SK-N-SH (cell line): ENCODE results near the gene DHCR24. TPM values are rescaled to one million over a fixed set of nuclear protein-coding genes. Genes with fewer than 3 reads are reported as not detected.

Source experiments
- CTCF ChIA-PET: fragments of 300-600, 350-600 bp; formaldehyde crosslinking; extraction: SDS; loops from one replicate; lab custom pipeline; 2021; lab: Yijun Ruan, JAX
- POLR2A ChIA-PET: fragments of 350-600 bp; sonication (Branson Sonifier 250); formaldehyde crosslinking; extraction: SDS; loops from one replicate; lab custom pipeline; 2020; ENCODE audit warnings: antibody characterized with exemption, inconsistent platforms; lab: Yijun Ruan, JAX
- DNase-seq: peaks from one replicate; pipeline ENCODE4 v3.0.0; 2012
- H2AFZ ChIP-seq: fragments of 200-600 bp; sonication (generic); 2 replicates; pipeline ENCODE4 v1.8.1; 2016; ENCODE audit warnings: antibody characterized with exemption, mild to moderate bottlenecking, low read depth
- H3F3A ChIP-seq: fragments of 200-600 bp; sonication (generic); replicated peaks from 2 replicates; pipeline ENCODE3; 2016; ENCODE audit warnings: antibody characterized with exemption, mild to moderate bottlenecking; ENCODE audit not compliant: insufficient read depth
- H3K27ac ChIP-seq, 2 experiments: fragments of 200-500 bp in 1 of 2; fragments of 200-600 bp in 1 of 2; sonication (Bioruptor generic) in 1 of 2; sonication (generic), shearing (Covaris generic) in 1 of 2; 2 replicates each; pipeline versions ENCODE4 v1.5.1 to v1.6.1; 2014 to 2016; ENCODE audit warnings: low read depth in 2 of 2, inconsistent platforms in 1 of 2, low read length in 1 of 2, mild to moderate bottlenecking in 1 of 2, mixed read lengths in 1 of 2
- H3K27me3 ChIP-seq: fragments of 200-600 bp; sonication (generic), shearing (Covaris generic); 2 replicates; pipeline ENCODE4 v1.6.1; 2016; ENCODE audit warnings: mixed run types; ENCODE audit not compliant: insufficient read depth
- H3K36me3 ChIP-seq, 2 experiments: fragments of 200-500 bp in 1 of 2; fragments of 200-600 bp in 1 of 2; sonication (Bioruptor generic) in 1 of 2; sonication (generic) in 1 of 2; replicated peaks in 1 of 2; 2 replicates each; pipeline versions ENCODE3 to v1.5.1; 2014 to 2016; ENCODE audit warnings: low read length in 1 of 2, mild to moderate bottlenecking in 1 of 2; ENCODE audit not compliant: insufficient read depth in 2 of 2, control insufficient read depth in 1 of 2
- H3K4me1 ChIP-seq, 2 experiments: fragments of 200-500 bp in 1 of 2; fragments of 200-600 bp in 1 of 2; sonication (Bioruptor generic) in 1 of 2; sonication (generic), shearing (Covaris generic) in 1 of 2; 2 replicates each; pipeline versions ENCODE4 v1.5.1 to v1.6.1; 2014 to 2016; ENCODE audit warnings: low read depth in 1 of 2, low read length in 1 of 2, mixed run types in 1 of 2; ENCODE audit not compliant: insufficient read depth in 2 of 2, control insufficient read depth in 1 of 2
- H3K4me2 ChIP-seq: fragments of 200-600 bp; sonication (generic), shearing (Covaris generic); 2 replicates; pipeline ENCODE4 v1.6.1; 2017; ENCODE audit warnings: mixed run types
- H3K4me3 ChIP-seq, 2 experiments: fragments of 200-500 bp in 1 of 2; fragments of 200-600 bp in 1 of 2; sonication (Bioruptor generic) in 1 of 2; sonication (generic), shearing (Covaris generic) in 1 of 2; 2 replicates each; pipeline versions ENCODE4 v1.5.1 to v1.8.1; 2014 to 2016; ENCODE audit warnings: low read depth in 2 of 2, inconsistent platforms in 1 of 2, low read length in 1 of 2, mild to moderate bottlenecking in 1 of 2, mixed read lengths in 1 of 2, moderate library complexity in 1 of 2
- H3K79me2 ChIP-seq: fragments of 200-600 bp; sonication (generic); 2 replicates; pipeline ENCODE4 v1.8.1; 2017; ENCODE audit warnings: mild to moderate bottlenecking; ENCODE audit not compliant: insufficient read depth
- H3K9ac ChIP-seq: fragments of 200-600 bp; sonication (generic); 2 replicates; pipeline ENCODE4 v1.6.1; 2017; ENCODE audit warnings: mixed run types
- H3K9me2 ChIP-seq: fragments of 200-600 bp; sonication (generic); 2 replicates; pipeline ENCODE4 v1.6.1; 2017; ENCODE audit warnings: mixed run types
- H3K9me3 ChIP-seq: fragments of 200-600 bp; sonication (generic); 2 replicates; pipeline ENCODE4 v1.6.1; 2017; ENCODE audit warnings: mixed run types, mild to moderate bottlenecking, moderate library complexity
- H4K20me1 ChIP-seq: fragments of 200-600 bp; sonication (generic); 2 replicates; pipeline ENCODE4 v1.6.1; 2017; ENCODE audit warnings: mild to moderate bottlenecking, mixed run types; ENCODE audit not compliant: insufficient read depth
- CHD2 ChIP-seq: fragments of 150-350 bp; IDR thresholded peaks from 2 replicates; pipeline ENCODE4 v1.6.1; 2018; ENCODE audit warnings: low read length; ENCODE audit not compliant: partially characterized antibody
- CTCF ChIP-seq: fragments of 200-600 bp; sonication (generic); IDR thresholded peaks from 2 replicates; pipeline ENCODE4 v1.6.1; 2017; ENCODE audit warnings: antibody characterized with exemption, mild to moderate bottlenecking, moderate library complexity
- EP300 ChIP-seq, 2 experiments: IDR thresholded peaks; 2 replicates each; pipeline versions ENCODE4 v1.4.0 to v1.6.1; 2012; ENCODE audit warnings: borderline replicate concordance in 1 of 2, low read depth in 1 of 2, low read length in 1 of 2
- EZH2phosphoT487 ChIP-seq: fragments of 200-600 bp; sonication (generic); IDR thresholded peaks from 2 replicates; pipeline ENCODE4 v1.6.1; 2017; ENCODE audit warnings: low read depth, mixed run types, mild to moderate bottlenecking, antibody characterized with exemption, moderate library complexity, borderline replicate concordance
- FOXM1 ChIP-seq: IDR thresholded peaks from 2 replicates; pipeline ENCODE4 v1.4.0; 2012; ENCODE audit warnings: low read depth, mild to moderate bottlenecking
- GABPA ChIP-seq: IDR thresholded peaks from 2 replicates; pipeline ENCODE4 v1.4.0; 2012; ENCODE audit warnings: low read depth, mild to moderate bottlenecking
- IRF3 ChIP-seq: fragments of 150-350 bp; IDR thresholded peaks from 2 replicates; pipeline ENCODE4 v1.6.1; 2016; ENCODE audit warnings: mild to moderate bottlenecking, low read depth, low read length
- JUND ChIP-seq: IDR thresholded peaks from 2 replicates; pipeline ENCODE4 v1.4.0; 2012
- PBX3 ChIP-seq: IDR thresholded peaks from 2 replicates; pipeline ENCODE4; 2012
- RAD21 ChIP-seq: IDR thresholded peaks from 2 replicates; pipeline ENCODE4 v1.6.1; 2012; ENCODE audit warnings: mild to moderate bottlenecking, low read length
- RCOR1 ChIP-seq: fragments of 150-350 bp; IDR thresholded peaks from 2 replicates; pipeline ENCODE4 v1.6.1; 2017; ENCODE audit warnings: antibody characterized with exemption, low read length
- REST ChIP-seq: IDR thresholded peaks from 2 replicates; pipeline ENCODE4 v1.6.1; 2012; ENCODE audit warnings: mild to moderate bottlenecking, low read depth, low read length, moderate library complexity
- SMC3 ChIP-seq: IDR thresholded peaks from 2 replicates; pipeline ENCODE4 v1.6.1; 2012; ENCODE audit warnings: low read depth, low read length, improper control_type of control experiment
- TCF12 ChIP-seq: IDR thresholded peaks from 2 replicates; pipeline ENCODE4 v1.4.0; 2012
- TEAD4 ChIP-seq: IDR thresholded peaks from 2 replicates; pipeline ENCODE4 v1.4.0; 2012; ENCODE audit warnings: mild to moderate bottlenecking, borderline replicate concordance; ENCODE audit not compliant: insufficient read depth
- YY1 ChIP-seq: IDR thresholded peaks from 2 replicates; pipeline ENCODE4 v1.4.0; 2012; ENCODE audit warnings: low read depth, mild to moderate bottlenecking
- ZBTB33 ChIP-seq: IDR thresholded peaks from 2 replicates; pipeline ENCODE4 v1.4.0; 2012; ENCODE audit warnings: low read depth, borderline replicate concordance
- WGBS: methylation state at CpG from one replicate; pipeline ENCODE4 v1.1.6; 2017; ENCODE audit warnings: low lambda C conversion rate; 5-methylcytosine and 5-hydroxymethylcytosine counted together
- polyA plus RNA-seq, 3 experiments: library from polyadenylated mRNA; depleted of rRNA; stranded (reverse); fragments of >200 nt; gene quantifications; 2 replicates each; pipeline ENCODE4 v1.2.3, GENCODE V29; 2012

The DHCR24 gene
- polyA plus RNA-seq, 1 of the 3 experiments (the other 2 are of a cell fraction), result 4.3 TPM

- TF ChIP-seq CTCF, result no peak
- no peak for TF ChIP-seq YY1
- no peak for TF ChIP-seq PBX3
- no peak for TF ChIP-seq FOXM1
- TF ChIP-seq JUND, result no peak
- TF ChIP-seq IRF3, result no peak
Observed at GRCh38 chr1:54800899-54801759, 85.9 kb downstream of the DHCR24 start, which contains the start of gene TTC22 (continued).

GRCh38 chr1:54800041-54800898 lies 86.7 kb downstream of the DHCR24 start:
- 88% methylated on average over 10 of the region's 39 CpGs for WGBS
- no peak overlapping the region for H3K27ac ChIP-seq
- no peak overlapping the region for H3K9ac ChIP-seq
- H3K4me2 ChIP-seq, result no peak overlapping the region
- H4K20me1 ChIP-seq, result no peaks in the 10 kb centered on the region
- no peak overlapping the region for H3K4me3 ChIP-seq
- no peak for DNase-seq
- no peaks in the 10 kb centered on the region for H3K79me2 ChIP-seq
- ChIA-PET CTCF (interaction anchor here (0.8 to 2.8 kb wide), 4 partner anchors 10 to 939 kb away, joined by 3 to 11 read pairs (median 3); no protein-coding TSS in a partner anchor), POLR2A (no interaction called here)
- H3K27me3 ChIP-seq, result no peaks in the 10 kb centered on the region
- no peaks in the 10 kb centered on the region for H3K9me2 ChIP-seq
- no peaks in the 10 kb centered on the region; a peak in 1 of 4 replicates for H3K4me1 ChIP-seq
- no peaks in the 10 kb centered on the region for H3F3A ChIP-seq
- H2AFZ ChIP-seq, result no peak overlapping the region
- no peaks in the 10 kb centered on the region for H3K9me3 ChIP-seq
- no peaks in the 10 kb centered on the region for H3K36me3 ChIP-seq
- TF ChIP-seq SMC3 (no peak), RCOR1 (no peak), REST (no peak), PBX3 (no peak), EP300 (IDR thresholded peaks at IDR 0.05; ENCODE audit: borderline replicate concordance in 1 of 2, low read depth in 1 of 2, low read length in 1 of 2) (no peak), TCF12 (no peak), JUND (no peak), TEAD4 (no peak), ZBTB33 (no peak), RAD21 (no peak), GABPA (no peak), EZH2phosphoT487 (no peak), CHD2 (no peak)
